NOMO-1 treated with dmso at 0.1 percent for 144 hours (cell line): ENCODE results near the gene EEF1AKMT4.

Experiments
- DNase-seq: peaks from one replicate; lab custom pipeline; 2025; ENCODE audit not compliant: unreplicated experiment; lab: John Stamatoyannopoulos, UW

The EEF1AKMT4 gene

GRCh38 chr3:184235381-184236032 is 14.0 kb upstream of the EEF1AKMT4 start:
- DNase-seq: no peak

GRCh38 chr3:184236033-184236410 is 13.4 kb upstream of the EEF1AKMT4 start:
- no peak for DNase-seq

GRCh38 chr3:184236636-184237035 is 12.8 kb upstream of the EEF1AKMT4 start:
- no peak for DNase-seq

GRCh38 chr3:184237211-184237610 is 12.3 kb upstream of the EEF1AKMT4 start:
- DNase-seq: no peak

GRCh38 chr3:184237807-184238206 is 11.7 kb upstream of the EEF1AKMT4 start:
- no peak for DNase-seq

GRCh38 chr3:184238246-184238818 is 11.1 kb upstream of the EEF1AKMT4 start:
- DNase-seq: no peak

- DNase-seq: no peak
These were observed 10.3 kb upstream of the EEF1AKMT4 start for GRCh38 chr3:184239221-184239620.

- DNase-seq: no peak
These were observed 9.8 kb upstream of the EEF1AKMT4 start for GRCh38 chr3:184239708-184240107.

- DNase-seq: no peak
These were observed 8.9 kb upstream of the EEF1AKMT4 start for GRCh38 chr3:184240384-184241140.

GRCh38 chr3:184241141-184241446 is 8.4 kb upstream of the EEF1AKMT4 start:
- DNase-seq: no peak

- no peak for DNase-seq
These were observed 7.8 kb upstream of the EEF1AKMT4 start for GRCh38 chr3:184241447-184242296.

GRCh38 chr3:184242297-184242685 is 7.2 kb upstream of the EEF1AKMT4 start:
- no peak for DNase-seq

- DNase-seq: peak; percentile 74
These were observed 739 bp upstream of the EEF1AKMT4 start, which contains the start of gene ALG3 for GRCh38 chr3:184248454-184249411. Gene ALG3 (minus strand): TSS chr3:184248962. CDS start chr3:184248940, 22 bp downstream.

- peak; percentile 94 for DNase-seq
These were observed 826 bp downstream of the EEF1AKMT4 start for GRCh38 chr3:184250167-184250828.

GRCh38 chr3:184255291-184256039 is 6.0 kb downstream of the EEF1AKMT4 start:
- no peak for DNase-seq

GRCh38 chr3:184257083-184257915 is 7.8 kb downstream of the EEF1AKMT4 start:
- no peak for DNase-seq

- no peak for DNase-seq
These were observed 9.5 kb downstream of the EEF1AKMT4 start for GRCh38 chr3:184258926-184259325.

- DNase-seq: no peak
These were observed 10.0 kb downstream of the EEF1AKMT4 start for GRCh38 chr3:184259396-184259877.
